GM21576 (cell line): ENCODE measurements around the gene RNF135.
"Not testable (repeated sequence)": the region's sequence is repeated elsewhere in the genome, so short reads cannot be mapped to it uniquely, and the experiment has no call there.

Experiments used
- ATAC-seq: cut with Tn5 transposase; IDR thresholded peaks from one replicate; pipeline ENCODE4 v1.9.1; 2021; ENCODE audit warnings: mild to moderate bottlenecking, moderate library complexity; ENCODE audit not compliant: unreplicated experiment

The RNF135 gene

GRCh38 chr17:30997270-30997669, 26.4 kb downstream of the RNF135 start:
- no peak for ATAC-seq

GRCh38 chr17:30997842-30998241, 27.0 kb downstream of the RNF135 start:
- ATAC-seq, result no peak

GRCh38 chr17:31002047-31002446, 31.2 kb downstream of the RNF135 start:
- no peak for ATAC-seq

GRCh38 chr17:31003225-31003866, 32.5 kb downstream of the RNF135 start:
- ATAC-seq, result no peak

DNA sequence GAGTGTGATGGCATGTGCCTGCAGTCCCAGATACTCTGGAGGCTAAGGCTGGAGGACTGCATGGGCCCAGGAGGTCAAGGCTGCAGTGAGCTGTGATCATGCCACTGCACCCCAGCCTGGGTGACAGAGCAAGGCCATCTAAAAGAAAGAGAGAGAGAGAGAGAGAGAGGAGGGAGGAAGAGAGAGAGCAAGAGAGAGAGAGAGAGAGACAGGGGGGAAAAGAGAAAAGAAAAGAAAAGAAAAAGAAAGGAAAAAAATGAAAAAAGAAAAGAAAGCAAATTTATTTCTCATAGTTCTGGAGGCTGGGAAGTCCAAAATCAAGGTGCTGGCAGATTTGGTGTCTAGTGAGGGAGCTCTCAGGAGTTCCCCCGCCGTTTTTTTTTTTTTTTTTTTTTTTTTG, 33.3 kb downstream of the RNF135 start:
- no peak for ATAC-seq

- no peak for ATAC-seq
These were observed 37.0 kb downstream of the RNF135 start for GRCh38 chr17:31007695-31008373.

GRCh38 chr17:31008374-31009041, 37.7 kb downstream of the RNF135 start:
- no peak for ATAC-seq

GRCh38 chr17:31009042-31009702, 38.3 kb downstream of the RNF135 start:
- ATAC-seq, result not testable (repeated sequence)

- ATAC-seq, result not testable (repeated sequence)
These were observed 39.2 kb downstream of the RNF135 start for GRCh38 chr17:31010014-31010413.

DNA sequence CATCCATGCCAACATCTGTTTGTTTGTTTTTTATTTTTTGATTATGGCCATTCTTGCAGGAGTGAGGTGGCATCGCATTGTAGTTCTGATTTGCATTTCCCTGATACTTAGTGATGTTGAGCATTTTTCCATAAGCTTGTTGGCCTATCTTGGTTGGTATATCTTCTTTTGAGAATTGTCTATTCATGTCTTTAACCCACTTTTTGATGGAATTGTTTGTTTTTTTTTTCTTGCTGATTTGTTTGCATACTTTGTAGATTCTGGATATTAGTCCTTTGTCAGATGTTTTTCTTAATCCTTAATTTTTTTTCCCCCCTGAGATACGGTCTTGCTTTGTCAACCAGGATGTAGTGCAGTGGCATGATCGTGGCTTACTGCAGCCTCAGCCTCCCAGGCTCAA, 43.0 kb downstream of the RNF135 start:
- ATAC-seq, result no peak

GRCh38 chr17:31015639-31016038, 44.8 kb downstream of the RNF135 start:
- no peak for ATAC-seq

DNA sequence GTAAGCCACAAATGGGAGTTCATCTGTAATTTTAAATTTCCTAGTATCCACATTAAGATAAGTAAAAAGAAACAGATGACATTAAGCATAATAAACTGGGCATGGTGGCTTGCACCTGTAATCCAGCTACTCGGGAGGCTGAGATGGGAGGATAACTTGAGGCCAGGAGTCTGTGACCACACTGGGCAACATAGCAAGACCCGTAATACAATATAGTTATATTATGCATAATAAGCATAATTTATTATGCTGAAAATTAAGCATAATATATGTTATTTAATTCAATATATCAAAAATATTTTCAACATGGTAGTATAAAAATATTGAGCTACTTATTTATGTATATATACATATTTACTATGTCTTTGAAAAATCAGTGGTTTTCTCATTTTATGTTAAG, 48.2 kb downstream of the RNF135 start:
- no peak for ATAC-seq

GRCh38 chr17:31023171-31023570, 52.3 kb downstream of the RNF135 start:
- ATAC-seq, result not testable (repeated sequence)

- ATAC-seq, result no peak
These were observed 61.0 kb downstream of the RNF135 start for GRCh38 chr17:31031841-31032240.

GRCh38 chr17:31035611-31036010, 64.8 kb downstream of the RNF135 start:
- ATAC-seq, result not testable (repeated sequence)

DNA sequence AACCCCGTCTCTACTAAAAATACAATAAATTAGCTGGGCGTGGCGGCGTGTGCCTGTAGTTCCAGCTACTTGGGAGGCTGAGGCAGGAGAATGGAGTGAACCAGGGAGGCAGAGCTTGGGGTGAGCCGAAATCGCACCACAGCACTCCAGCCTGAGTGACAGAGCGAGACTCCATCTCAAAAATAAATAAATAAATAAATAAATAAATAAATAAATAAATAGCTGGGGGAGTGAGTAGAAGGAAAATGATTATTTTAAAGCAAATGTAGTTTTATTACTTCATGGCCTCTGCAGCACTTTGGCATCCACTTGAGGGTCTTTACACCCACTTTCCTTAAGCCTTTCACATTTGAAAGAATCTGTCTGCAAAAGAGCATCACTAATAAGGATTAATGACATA, 70.0 kb downstream of the RNF135 start:
- ATAC-seq, result not testable (repeated sequence)

DNA sequence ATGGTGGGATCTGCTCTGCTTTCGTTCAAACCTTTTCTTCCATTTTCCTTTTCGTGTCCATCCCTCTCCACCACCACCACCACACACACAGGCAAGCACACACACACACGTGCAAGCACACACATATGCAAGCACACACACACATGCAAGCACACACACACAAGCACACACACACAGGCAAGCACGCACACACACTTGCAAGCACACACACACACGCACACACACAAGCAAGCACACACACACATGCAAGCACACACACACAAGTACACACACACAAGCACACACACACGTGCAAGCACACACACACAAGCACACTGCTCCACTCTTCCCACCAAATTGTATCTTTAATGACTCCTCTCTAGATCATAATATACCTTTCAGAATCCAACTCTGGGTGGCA, 71.5 kb downstream of the RNF135 start:
- ATAC-seq, result not testable (repeated sequence)

- not testable (repeated sequence) for ATAC-seq
These were observed 76.1 kb downstream of the RNF135 start for GRCh38 chr17:31046856-31047425.

DNA sequence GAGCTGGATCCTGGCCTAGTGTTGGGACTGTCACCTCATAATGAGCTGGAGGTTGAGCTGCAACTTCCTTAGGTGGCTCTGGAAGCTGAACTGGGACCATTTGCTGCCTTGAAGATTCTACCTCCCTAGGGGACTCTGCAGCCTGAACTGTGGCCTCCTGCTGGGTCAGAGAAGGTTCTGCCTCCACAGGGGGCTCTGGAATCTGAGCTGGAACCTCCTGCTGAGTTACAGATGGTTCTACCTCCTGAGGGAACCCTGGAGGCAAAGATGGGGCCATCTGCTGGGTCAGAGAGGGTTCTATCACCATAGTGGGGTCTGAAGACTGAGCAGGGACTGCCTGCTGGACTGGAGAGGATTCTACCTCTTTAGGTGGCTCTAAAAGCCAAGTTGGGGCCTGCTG, 77.3 kb downstream of the RNF135 start:
- no peak for ATAC-seq

DNA sequence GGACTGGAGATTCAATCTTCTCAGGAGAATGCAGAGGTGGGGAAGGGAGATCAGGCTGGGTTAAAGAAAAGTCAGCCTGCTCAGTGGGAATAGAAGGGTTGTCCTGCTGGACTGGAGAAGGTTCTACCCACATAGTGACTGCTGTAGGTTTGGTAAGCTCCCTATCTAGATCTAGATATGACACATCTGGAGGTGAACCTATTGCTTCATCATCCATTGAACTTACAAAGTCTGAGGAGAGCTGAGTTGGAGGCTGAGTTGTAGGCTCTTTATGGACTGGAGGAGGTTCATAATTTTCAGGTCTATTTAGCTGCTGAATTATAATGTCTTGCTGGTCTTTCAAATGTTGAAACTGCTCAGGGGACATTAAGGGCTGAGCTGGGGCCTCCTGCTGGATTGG, 77.9 kb downstream of the RNF135 start:
- no peak for ATAC-seq
